ENCODE results near the gene EPG5.
"Not testable (repeated sequence)": the region's sequence is repeated elsewhere in the genome, so short reads cannot be mapped to it uniquely, and the experiment has no call there.

DNA sequence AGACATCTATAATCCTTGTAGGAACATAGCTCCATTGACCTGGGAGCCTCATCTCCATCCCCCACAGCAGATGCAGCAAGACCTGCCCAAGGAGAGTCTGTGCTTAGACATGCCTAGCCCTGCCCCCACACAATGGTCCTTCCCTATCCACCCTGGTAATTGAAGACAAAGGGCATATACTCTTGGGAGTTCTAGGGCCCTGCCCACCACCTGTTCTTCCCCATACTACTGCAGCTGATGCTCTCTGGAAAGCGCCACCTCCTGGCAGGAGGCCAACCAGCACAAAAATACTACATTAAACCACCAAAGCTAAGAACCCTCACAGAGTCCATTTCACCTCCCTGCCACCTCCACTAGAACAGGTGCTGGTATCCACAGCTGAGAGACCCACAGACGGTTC, 160.0 kb downstream of the EPG5 start:
- TF ChIP-seq POLR2A, POLR2AphosphoS5 (IDR thresholded peaks at IDR 0.05; ENCODE audit: low read depth, low read length): not testable (repeated sequence)

Data from GM12892 (cell line).